HL-60/S4 (cell line): ENCODE results near the gene VEGFA.

Source experiments
- in situ Hi-C: fragments of 300-500 bp; cut with MboI; formaldehyde crosslinking; loops from 2 replicates; pipeline ENCODE4 v1.14.3; 2022; ENCODE audit warnings: low sequenced_read_pairs

VEGFA gene

GRCh38 chr6:43781941-43782704, 12.1 kb downstream of the VEGFA start:
- in situ Hi-C loops = no loop called here

- in situ Hi-C loops = no loop called here
These were observed 12.9 kb downstream of the VEGFA start for GRCh38 chr6:43782764-43783513.

GRCh38 chr6:43784049-43784855, 14.2 kb downstream of the VEGFA start:
- in situ Hi-C loops = no loop called here

DNA sequence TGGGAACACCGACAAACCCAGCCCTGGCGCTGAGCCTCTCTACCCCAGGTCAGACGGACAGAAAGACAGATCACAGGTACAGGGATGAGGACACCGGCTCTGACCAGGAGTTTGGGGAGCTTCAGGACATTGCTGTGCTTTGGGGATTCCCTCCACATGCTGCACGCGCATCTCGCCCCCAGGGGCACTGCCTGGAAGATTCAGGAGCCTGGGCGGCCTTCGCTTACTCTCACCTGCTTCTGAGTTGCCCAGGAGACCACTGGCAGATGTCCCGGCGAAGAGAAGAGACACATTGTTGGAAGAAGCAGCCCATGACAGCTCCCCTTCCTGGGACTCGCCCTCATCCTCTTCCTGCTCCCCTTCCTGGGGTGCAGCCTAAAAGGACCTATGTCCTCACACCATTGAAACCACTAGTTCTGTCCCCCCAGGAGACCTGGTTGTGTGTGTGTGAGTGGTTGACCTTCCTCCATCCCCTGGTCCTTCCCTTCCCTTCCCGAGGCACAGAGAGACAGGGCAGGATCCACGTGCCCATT, 15.3 kb downstream of the VEGFA start:
- in situ Hi-C loops = no loop called here

DNA sequence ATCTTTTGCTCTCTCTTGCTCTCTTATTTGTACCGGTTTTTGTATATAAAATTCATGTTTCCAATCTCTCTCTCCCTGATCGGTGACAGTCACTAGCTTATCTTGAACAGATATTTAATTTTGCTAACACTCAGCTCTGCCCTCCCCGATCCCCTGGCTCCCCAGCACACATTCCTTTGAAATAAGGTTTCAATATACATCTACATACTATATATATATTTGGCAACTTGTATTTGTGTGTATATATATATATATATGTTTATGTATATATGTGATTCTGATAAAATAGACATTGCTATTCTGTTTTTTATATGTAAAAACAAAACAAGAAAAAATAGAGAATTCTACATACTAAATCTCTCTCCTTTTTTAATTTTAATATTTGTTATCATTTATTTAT, 15.9 kb downstream of the VEGFA start:
- in situ Hi-C loops = no loop called here

- in situ Hi-C loops = no loop called here
These were observed 16.8 kb downstream of the VEGFA start for GRCh38 chr6:43786664-43787329.

DNA sequence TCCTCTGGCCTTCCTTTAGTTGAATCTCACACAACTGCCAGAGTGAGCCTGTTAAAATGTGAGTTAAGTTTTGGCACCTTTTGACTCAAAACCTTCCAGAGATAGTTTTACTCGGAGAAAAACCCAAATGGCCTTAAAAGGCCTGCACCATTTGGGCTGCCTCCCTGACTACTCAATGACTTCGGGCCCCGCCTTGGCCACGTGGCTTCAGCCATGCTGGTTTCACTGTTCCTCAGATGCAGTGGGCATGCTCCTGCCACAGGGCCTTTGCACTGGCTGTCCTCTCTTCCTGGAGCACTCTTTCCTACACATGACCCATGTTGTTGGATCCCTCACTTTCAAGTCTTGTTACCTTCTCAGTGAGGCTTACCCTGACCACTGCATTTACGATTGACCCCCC, 18.3 kb downstream of the VEGFA start:
- in situ Hi-C loops = no loop called here

DNA sequence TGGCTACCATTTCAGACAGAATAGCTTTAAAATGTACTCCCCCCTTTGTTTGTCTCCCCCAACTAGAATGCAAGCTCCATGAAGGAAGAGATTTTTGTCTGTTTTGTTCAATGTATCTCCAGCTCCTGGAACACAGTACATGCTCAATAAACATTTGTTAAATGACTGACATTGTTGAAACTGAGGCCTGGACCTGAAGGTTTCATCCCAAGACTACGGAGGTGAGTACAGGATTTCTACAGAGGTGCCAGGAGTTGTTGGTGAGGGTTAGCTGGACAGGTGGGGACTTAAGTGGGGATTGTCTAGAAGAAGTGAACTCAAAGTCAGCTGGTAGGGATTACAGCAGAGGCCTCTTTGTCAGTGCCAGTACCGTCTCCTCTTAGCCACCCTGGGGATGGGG, 19.4 kb downstream of the VEGFA start:
- in situ Hi-C loops = no loop called here

- in situ Hi-C loops = no loop called here
These were observed 20.0 kb downstream of the VEGFA start for GRCh38 chr6:43790031-43790430.

DNA sequence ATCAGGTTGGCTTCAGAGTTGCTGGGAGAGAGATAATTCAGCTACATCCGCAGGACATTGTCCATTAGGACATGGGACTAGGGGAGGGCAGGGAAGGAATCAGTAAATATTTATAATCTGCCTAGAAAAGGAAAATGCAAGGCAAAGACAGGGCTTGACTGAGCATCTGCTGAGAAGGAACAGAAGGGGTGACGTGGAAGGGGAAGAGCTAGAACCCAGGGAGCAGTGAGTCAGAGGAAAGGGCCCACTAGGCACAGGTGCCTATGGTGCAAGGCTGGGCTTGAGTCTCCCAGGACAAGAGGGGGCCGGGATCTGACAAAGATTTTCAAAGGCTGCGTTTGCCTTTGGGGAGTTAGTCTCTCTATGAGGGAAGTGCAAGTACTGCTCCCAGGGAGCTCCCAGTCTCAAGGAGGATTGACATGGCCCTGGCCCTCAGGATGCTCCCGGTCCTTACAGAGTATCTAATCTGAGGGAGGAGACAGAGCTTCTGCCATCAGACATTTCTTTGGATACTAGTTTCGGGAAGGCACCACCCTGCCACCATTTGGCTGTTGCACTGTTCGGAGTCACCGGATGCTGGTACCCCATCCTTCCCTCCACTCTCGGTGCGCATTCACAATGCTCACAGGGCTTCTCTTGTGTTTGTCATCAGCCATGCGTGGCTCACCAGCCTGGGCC, 21.9 kb downstream of the VEGFA start:
- in situ Hi-C loops = no loop called here

- in situ Hi-C loops = no loop called here
These were observed 23.3 kb downstream of the VEGFA start for GRCh38 chr6:43793154-43793874.

- in situ Hi-C loops = no loop called here
These were observed 23.8 kb downstream of the VEGFA start for GRCh38 chr6:43793875-43794242.

DNA sequence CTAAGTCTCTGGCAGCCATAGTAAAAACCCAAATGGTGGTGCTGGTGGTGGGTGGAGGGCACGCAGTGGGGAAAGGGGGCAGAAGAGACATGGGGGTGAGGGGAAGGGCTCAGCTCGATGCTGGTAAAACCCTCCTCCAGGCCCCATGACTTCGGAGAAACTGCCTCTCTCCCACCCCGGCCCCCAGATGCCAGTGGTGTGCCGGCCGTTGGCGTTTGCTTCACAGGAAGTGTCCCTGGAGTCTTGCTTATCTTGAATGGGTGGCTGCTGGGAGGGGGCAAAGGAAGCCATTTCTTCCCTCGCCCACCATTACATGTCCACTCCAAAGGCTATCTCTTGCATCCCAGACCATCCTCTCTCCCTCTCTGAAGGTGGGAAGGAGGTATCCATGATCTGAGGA, 25.4 kb downstream of the VEGFA start:
- in situ Hi-C loops = no loop called here

GRCh38 chr6:43796168-43796567, 26.2 kb downstream of the VEGFA start:
- in situ Hi-C loops = no loop called here

DNA sequence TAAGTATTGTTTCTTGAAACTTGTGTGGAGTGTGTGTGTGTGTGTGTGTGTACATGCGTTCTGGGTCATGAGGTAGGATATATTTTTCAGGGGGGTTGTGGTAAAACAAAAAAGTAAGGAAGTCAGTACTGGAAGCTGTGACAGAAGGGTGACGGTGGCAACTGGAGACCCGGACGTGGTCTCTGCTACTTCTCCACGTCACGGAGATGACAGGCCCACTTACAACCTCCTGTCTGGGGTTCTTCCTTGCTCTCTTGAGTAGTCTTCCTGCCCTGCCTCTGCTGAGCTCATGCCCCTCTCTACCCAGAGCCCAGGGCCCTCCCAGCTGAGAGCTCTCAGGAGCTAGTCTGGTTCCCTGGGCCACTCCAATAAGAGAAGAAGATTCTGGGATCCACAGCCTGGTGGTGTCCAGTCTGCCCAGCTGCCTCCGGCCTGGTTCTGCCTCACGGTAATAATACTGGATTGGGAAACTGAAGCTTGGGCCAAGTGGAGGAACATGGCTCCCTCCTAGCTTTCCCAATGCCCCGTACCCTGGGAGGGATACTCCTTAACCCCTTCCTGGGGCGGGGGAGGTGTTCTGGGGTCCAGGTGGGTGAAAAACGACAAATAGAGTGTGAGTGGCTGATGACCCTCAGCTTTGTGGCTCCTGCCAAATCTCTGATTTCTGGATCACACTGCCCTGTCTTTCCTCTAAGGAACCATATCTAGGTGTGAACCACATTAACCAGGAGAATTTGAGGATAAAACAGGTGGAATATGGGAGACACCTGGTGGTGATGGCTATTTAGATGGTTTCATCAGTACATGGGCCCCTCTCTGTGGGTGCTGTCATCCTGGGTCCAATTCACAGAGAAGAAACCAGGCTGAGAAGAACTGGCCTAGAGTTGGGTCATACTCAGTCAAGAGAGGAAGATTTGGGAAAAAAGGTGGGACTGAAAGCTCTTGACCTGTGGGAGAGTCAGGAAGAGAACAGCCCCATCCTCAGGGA, 27.2 kb downstream of the VEGFA start:
- in situ Hi-C loops = no loop called here

GRCh38 chr6:43797919-43798318, 27.9 kb downstream of the VEGFA start:
- in situ Hi-C loops = no loop called here

GRCh38 chr6:43798688-43799444, 28.9 kb downstream of the VEGFA start:
- in situ Hi-C loops = no loop called here
